OCI-M2 (cell line): ENCODE measurements around the gene DPEP2.
"Not testable (repeated sequence)": the region's sequence is repeated elsewhere in the genome, so short reads cannot be mapped to it uniquely, and the experiment has no call there.

ENCODE experiments used
- DNase-seq: peaks from one replicate; lab custom pipeline; 2025; ENCODE audit not compliant: unreplicated experiment; lab: John Stamatoyannopoulos, UW

DPEP2 gene

GRCh38 chr16:67977469-67978227 lies 21.6 kb downstream of the DPEP2 start:
- DNase-seq: no peak

- no peak for DNase-seq
These were observed 22.3 kb downstream of the DPEP2 start for GRCh38 chr16:67977005-67977404.

- no peak for DNase-seq
These were observed 23.1 kb downstream of the DPEP2 start for GRCh38 chr16:67976205-67976604.

- DNase-seq: no peak
These were observed 23.8 kb downstream of the DPEP2 start for GRCh38 chr16:67975321-67976105.

- DNase-seq: not testable (repeated sequence)
These were observed 27.0 kb downstream of the DPEP2 start for GRCh38 chr16:67972285-67972684.

- no peak for DNase-seq
These were observed 28.2 kb downstream of the DPEP2 start for GRCh38 chr16:67971111-67971510.

GRCh38 chr16:67969254-67970039 lies 29.8 kb downstream of the DPEP2 start:
- no peak for DNase-seq

GRCh38 chr16:67968400-67969253 lies 30.7 kb downstream of the DPEP2 start, which contains the start of gene SLC12A4:
TSS of gene SLC12A4 (minus strand) at chr16:67968637. CDS start at chr16:67968553, 84 bp downstream.
- peak; percentile 27 for DNase-seq

GRCh38 chr16:67967958-67968399 lies 31.3 kb downstream of the DPEP2 start:
- no peak for DNase-seq

GRCh38 chr16:67967183-67967957 lies 31.9 kb downstream of the DPEP2 start:
- DNase-seq: no peak

- no peak for DNase-seq
These were observed 32.6 kb downstream of the DPEP2 start for GRCh38 chr16:67966549-67967182.

GRCh38 chr16:67965668-67966548 lies 33.4 kb downstream of the DPEP2 start:
- no peak for DNase-seq

- DNase-seq: no peak
These were observed 34.7 kb downstream of the DPEP2 start for GRCh38 chr16:67964477-67965131.

- DNase-seq: no peak
These were observed 35.5 kb downstream of the DPEP2 start for GRCh38 chr16:67963662-67964321.

- no peak for DNase-seq
These were observed 36.0 kb downstream of the DPEP2 start for GRCh38 chr16:67963292-67963661.

- DNase-seq: no peak
These were observed 37.1 kb downstream of the DPEP2 start for GRCh38 chr16:67962135-67962534.

- DNase-seq: no peak
These were observed 37.7 kb downstream of the DPEP2 start for GRCh38 chr16:67961551-67961957.
